GM21737 (cell line): Measurements from ENCODE around the gene DOCK3.
"Not testable (repeated sequence)": the region's sequence is repeated elsewhere in the genome, so short reads cannot be mapped to it uniquely, and the experiment has no call there.

Experiments used
- ATAC-seq: cut with Tn5 transposase; IDR thresholded peaks from one replicate; pipeline ENCODE4 v1.9.1; 2021; ENCODE audit warnings: mild to moderate bottlenecking, moderate library complexity; ENCODE audit not compliant: unreplicated experiment

Gene DOCK3

DNA sequence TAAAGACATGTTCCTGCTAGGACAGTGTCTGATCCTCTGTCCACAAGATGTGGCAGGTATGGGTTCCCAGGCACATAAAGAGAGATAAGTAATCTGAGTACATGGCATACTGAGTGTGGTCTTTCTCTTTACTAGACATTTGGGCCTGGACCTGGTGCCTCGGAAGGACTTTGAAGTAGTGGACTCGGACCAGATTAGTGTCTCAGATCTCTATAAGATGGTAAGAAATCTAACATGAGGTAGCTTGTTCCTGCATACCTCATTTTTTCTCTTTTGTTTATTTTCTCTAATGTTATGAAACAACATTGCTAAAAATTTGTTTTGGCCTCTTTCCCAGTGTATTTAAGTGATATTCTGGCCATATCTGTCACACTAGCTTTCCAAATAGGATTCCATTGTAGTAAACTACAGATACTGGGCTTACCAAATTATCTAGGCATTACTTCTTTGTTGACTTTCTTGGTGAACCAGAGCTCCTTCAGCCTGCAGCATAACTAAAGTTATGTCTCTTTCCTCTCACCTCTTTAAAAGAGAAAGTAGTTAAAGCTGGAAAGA, 400.6 kb downstream of the DOCK3 start:
- no peak for ATAC-seq

DNA sequence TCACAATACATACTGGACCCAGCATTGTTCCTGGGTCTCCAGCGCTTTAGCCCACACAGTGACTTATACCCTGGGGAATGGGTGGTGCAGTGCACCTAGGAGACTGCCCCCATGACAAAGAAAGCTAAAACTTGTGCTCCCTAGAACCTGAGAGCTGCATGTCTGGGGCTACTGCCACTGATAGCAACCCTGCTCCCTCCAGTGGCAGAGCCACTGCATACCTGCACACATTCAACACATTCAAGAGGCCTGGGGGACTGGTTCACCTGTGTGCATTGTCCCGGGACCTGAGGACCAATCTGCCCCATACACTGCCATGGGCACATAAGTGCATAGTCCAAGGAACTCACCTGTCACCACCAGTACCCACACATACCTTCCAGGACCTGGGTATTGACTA, 407.6 kb downstream of the DOCK3 start:
- ATAC-seq: no peak

DNA sequence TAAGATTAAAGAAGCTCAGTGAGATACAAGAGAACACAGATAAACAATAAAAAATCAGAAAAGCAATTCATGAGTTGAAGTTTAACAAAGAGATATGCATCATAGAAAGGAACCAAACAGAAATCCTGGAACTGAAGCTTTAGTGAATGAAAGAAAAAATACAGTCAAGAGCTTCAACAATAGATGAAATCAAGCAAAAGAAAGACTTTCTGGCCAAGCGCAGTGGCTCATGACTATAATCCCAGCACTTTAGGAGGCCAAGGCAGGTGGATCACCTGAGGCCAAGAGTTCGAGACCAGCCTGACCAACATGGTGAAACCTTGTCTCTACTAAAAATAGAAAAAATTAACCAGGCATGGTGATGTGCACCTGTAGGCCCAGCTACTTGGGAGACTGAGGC, 408.8 kb downstream of the DOCK3 start:
- ATAC-seq: no peak

DNA sequence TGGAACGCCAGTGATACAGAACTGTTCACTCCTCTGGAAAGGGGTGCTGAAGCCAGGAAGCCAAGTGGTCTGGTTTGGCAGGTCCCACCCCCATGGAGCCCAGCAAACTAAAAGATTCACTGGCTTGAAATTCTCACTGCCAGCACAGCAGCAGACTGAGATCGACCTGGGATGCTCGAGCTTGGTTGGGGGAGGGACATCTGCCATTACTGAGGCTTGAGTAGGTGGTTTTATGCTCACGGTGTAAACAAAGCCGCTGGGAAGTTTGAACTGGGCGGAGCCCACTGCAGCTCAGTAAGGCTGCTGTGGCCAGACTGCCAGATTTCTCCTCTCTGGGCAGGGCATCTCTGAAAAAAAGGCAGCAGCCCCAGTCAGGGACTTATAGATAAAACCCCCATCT, 417.4 kb downstream of the DOCK3 start:
- not testable (repeated sequence) for ATAC-seq

DNA sequence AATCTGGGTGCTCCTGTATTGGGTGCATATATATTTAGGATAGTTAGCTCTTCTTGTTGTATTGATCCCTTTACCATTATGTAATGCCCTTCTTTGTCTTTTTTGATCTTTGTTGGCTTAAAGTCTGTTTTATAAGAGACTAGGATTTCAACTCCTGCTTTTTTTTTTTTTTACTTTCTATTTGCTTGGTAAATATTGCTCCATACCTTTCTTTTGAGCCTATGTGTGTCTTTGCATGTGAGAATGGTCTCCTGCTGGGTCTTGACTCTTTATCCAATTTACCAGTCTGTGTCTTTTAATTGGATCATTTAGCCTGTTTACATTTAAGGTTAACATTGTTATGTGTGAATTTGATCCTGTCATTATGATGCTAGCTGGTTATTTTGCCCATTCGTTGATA, 420.1 kb downstream of the DOCK3 start:
- not testable (repeated sequence) for ATAC-seq

DNA sequence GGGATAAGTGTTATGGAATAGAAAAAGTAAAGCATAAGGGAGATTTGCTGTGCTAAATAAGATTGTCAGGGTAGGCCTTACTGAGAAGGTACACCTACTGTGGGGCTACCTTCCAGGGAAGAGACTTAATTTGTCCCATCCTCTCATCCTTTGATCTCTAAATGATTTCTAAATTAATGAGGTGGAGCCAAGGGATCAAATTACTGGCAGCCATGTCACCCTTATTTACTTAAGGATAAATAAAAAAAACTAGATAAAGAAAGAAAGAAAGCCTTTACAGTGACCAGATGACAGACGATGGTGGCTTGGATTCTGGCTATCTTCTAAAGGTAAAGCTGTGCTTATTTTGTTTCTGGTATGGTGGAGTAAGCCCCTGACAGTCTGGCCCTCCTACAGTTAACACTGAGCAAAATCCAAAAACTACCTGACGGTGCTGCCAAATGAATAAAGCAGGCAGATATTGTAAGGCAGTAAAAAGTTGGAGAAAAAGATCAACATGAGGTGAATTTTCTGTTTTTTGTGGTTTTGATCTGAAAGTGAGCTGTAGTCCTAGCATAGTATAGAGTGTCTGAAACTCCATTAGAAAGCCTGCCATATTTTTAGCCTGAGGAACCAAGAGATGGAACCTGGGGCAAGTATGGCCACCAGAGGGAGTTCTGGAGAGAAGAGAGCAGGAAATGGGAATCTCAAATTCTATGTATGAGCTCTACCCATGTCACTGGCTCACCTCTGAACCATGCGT, 425.2 kb downstream of the DOCK3 start:
- ATAC-seq: no peak

DNA sequence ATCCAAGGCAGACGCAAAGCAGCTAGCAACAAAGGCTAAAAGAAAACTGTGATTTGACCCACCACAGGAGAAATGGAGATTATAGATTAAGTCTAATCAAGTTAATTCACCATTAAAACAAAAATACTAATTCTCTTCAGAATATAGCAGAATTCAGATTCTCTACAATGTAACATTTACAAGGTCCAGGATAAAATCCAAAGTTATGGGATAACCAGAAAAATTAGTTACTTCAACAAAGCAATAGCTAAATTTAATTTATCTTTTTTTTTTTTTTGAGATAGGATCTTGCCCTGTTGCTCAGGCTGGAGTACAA, 425.8 kb downstream of the DOCK3 start:
- no peak for ATAC-seq

DNA sequence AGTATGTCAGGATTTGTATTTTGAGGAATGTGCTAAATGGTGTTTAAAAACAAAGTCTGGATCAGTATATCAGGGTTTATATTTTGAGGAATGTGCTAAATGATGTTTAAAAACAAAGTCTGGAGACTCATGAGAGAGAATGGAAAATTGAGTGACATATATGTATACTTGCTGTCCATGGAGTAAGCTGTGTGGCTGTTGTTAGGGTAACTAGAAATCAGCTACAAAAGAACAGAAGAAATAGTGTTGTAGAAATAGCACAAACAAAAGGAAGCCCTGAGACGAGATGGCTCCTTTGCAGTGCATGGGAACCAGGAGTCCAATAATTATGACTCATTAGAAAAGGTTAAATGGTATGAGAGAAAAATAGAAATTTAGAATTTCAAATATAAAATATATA, 427.7 kb downstream of the DOCK3 start:
- no peak for ATAC-seq

DNA sequence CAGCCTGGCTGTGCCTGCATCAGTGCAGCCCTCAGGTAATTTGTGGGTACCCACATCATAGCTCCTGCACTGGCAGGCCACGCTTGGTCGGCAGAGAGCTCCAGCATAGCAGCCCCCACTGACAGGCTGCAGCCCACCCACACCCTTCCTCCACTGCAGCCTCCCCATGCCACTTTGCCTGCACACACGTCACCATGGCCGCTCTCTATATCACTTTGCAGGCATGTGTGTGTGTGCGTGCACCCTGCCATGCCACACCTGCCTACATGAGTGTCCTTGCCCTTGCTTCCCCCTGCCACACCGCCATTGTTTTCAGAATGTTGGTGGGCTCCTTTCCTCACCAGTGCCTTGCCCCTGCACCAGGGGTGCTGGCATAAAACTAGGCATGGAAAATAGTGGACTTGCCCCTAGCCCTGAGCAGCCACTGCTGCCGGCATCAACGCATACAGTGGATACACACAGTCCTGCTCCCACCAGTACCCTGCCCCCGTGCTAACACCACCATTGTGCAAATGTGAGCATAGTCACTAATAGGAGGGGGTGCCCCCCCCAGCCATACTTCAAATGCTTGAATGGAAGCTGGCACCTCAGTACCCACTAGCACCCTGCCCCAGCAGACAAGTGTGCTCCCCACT, 431.6 kb downstream of the DOCK3 start:
- no peak for ATAC-seq

DNA sequence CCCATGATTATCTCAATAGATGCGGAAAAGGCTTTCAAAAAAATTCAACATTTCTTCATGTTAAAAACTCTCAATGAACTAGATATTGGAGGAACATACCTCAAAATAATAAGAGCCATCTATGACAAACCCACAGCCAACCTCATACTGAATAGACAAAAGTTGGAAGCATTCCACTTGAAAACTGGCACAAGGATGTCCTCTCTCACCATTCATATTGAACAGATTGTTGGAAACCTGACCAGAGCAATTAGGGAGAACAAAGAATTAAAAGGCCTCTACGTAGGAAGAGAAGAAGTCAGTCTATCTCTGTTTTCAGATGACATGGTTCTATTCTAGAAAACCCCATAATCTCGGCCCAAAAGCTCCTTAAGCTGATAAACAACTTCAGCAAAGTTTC, 435.9 kb downstream of the DOCK3 start:
- no peak for ATAC-seq

DNA sequence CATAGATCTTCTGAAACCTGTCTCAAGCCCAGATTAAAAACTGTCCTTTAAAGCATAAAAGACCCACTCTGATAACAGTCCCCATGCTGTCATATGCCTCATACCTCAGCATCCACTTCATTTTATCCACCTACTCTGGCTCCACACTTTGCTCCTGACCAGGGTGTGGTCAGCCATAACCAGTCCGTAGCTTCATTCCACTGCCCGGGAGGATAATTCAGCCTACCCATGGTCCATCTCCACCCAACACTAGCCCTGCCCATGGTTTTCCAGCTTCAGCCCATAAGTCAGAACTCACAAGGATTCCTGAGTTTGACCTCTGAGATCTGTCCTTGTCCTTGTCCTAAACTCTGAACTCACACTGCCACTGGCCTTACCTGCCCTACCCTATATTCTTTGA, 448.2 kb downstream of the DOCK3 start:
- no peak for ATAC-seq

DNA sequence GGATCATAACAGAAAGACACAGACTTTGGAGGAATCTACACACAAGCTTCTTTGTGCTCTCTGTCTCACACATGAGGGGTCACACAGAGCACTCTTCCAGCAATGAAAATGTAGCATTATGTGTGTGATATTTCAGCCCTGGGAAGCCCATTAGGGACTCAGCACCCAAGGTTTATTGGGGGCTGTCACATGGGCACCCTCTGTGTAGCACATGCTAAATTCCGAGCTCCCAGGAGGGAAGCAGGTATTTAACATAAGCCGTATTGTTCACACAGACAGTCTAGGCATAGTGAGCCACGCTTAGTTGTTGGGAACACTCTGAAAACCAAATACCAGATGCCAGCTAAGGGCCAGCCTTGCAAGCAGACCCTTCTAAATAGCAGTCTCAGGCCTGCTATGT, 448.8 kb downstream of the DOCK3 start:
- ATAC-seq: no peak

DNA sequence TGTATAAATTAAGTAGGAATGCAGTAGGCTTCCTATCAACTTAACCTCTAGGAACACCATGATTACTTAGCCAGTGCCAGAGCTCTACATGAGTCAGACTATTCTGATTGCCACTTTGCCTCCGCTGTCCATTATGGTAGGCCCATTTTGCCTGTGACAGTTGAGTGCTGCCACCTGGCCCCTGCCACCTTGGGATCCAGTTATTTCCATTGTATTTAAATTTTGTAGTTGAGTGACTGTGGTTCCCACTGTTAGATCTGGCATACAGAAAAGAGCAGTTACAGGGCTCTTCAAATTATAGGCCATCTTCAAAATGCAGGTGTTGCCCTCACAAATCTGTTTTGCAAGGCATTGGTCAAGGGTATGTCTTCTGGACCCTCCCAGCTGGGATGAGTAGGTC, 456.9 kb downstream of the DOCK3 start:
- ATAC-seq: not testable (repeated sequence)

DNA sequence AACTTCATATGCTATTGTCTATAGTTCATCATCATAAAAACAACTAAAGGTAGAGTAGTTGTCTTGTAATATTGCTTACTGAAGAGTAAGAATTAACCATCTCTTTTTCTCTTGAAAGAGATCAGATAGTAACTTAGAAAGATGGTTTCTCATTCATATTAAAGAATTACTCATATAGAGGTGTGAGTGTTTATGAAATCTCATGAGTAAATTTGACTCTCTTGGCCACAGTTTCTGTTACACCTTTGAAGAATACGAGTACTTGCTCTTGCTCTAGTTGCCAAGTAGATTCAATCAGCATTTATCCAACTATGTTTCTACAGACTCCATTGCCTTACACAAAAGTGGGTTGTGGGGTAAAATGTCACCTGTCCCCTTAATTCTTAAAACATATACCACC, 463.0 kb downstream of the DOCK3 start:
- no peak for ATAC-seq

DNA sequence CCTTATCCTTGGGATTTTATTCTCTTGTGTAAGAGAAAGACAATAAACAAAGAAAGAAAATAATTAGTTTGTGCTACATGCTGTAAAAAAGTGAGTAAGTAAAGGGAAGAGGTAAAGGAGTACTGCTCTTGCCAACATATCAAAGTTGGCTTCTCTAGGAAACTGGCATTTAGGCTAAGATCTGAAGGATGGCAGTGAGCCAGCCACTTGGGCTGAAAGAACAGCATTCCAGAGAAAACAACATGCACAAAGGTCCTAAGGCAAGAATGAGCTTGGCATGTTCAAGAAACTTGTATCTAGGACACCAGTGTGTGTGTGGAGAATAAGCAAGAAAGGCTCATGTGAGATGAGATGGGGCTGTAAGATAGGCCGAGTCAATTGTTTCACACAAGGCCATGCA, 464.9 kb downstream of the DOCK3 start:
- ATAC-seq: no peak

DNA sequence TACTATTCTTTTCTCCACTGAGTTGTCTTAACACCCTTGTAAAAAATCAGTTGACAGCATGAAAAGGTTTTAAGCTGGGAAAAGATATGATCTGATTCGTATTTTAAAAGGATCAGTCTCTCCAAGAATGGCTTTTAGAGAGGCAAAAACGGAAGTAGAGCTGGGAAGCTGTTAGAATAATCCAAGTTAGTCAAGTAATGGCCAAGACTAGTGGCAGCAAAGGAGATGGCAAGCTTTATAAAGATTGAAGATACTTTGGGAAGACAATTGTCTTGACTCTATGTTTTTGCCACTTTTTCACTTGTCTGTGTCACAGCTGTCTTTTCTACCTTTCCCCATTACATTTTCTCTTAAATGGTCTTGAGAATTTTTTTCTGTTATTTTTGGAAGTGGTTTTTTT, 466.8 kb downstream of the DOCK3 start:
- no peak for ATAC-seq

DNA sequence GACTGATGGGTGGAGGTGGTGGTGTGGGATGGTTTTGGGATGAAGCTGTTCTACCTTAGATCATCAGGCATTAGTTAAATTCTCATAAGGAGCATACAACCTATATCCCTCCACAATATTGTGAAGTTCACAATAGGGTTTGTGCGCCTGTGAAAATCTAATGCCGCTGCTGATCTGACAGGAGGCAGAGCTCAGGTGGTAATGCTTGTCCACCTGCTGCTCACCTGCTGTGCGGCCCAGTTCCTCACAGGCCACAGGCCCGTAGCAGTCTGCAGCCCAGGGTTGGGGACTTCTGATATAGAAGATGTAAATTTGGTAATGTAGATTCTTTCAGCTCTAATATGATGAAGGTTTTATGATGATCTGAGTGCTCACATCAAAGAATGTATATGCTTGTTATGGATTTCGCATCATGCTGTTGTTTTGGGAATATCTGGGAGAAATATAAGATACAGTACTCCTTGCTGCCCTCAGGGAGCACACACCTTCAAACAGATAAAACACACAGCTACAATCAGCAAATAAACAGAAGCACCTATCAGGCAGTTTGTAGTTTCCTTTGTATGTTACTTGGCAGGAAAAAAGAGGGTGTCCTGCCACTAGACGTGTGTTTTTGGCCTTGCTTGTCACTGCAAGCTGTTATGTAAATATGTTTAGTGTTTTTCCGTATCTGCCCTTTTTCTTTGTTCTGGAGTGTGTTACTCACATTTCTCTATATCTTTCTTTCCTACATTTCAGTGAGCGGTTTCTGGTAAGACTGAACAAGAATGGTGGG, 471.3 kb downstream of the DOCK3 start:
- no peak for ATAC-seq

DNA sequence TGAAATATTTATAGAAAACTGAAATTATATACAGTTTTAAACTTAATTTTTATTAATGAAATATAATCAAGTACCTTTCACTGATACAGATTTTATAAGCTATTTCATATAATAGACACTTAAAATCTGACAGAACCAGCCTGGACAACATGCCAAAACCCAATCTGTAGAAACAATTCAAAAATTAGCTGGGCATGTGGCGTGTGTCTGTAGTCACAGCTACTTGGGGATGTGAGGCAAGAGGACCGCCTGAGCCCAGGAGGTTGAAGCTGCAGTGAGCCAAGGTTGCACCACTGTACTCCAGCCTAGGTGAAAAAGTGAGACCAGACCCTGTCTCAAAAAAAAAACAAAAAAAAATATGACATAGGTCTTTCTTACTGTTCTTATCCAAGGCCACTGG, 472.1 kb downstream of the DOCK3 start:
- ATAC-seq: no peak

DNA sequence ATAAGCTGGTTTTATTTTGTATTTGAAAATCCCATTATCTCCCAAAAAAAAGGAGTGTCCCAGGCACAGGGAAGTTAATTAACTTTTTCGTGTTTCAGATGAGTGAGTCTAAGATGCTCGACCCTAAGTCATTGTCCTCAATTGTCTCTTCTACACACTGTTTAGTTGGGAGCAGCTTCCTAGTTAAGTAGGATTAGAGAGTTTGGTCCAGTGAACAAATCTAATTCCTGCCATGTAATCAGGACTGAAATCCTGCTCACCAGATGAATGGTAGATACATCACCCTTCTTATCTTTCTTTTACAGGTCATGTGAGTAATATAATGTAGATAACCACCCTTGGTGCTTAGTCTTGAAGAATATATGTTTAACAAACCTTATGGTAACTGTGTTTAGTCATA, 481.4 kb downstream of the DOCK3 start:
- no peak for ATAC-seq

DNA sequence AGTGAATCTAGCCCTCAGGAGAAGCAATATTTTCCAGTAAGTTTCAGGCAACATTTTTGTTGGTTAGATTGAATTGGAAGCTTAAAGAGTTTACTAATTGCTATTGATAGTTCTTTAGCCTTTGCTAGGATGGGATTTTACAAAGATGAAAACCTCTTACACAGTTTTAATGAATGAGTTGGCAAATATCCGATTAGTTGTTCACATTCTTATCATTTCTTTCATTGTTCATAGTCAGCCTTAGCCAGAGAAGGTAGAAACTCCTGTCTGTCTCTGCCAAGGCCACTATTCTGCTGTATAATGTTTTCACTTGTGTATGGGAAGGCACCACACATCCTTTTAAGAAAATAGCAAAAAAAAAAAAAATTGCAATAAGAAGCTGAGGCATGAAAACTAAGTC, 488.3 kb downstream of the DOCK3 start:
- ATAC-seq: no peak

DNA sequence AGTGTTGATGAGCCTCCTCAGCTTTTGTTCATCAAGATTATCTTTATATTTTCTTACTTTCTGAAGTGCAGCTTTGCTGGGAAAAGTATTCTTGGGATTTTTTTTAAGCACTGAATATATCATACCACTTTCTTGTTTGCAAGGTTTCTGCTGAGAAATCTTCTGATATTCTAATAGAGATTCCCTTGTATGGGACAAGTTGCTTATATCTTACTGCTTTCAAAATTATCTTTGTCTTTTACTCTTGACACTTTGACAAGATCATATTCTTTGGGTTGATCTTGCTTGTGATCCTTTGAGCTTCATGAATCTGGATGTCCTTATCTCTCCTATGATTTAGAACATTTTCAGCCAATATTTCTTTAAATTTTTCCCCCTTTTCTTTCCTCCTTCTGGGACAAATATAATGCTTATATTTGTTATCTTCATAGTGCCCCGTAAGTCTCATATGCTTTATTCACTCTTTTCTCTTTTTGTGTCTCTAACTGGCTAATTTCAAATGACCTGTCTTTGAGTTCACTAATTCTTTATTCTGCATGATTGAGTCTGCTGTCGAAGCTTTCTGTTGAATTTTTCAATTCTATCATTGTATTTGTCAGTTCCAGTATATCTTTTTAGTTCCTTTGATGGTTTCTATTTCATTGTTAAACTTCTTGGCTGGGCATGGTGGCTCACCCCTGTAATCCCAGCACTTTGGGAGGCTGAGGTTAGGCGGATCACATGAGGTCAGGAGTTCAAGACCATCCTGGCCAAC, 499.0 kb downstream of the DOCK3 start:
- ATAC-seq: no peak
